ENCODE measurements around the gene NT5C.
"Not testable (repeated sequence)": the region's sequence is repeated elsewhere in the genome, so short reads cannot be mapped to it uniquely, and the experiment has no call there.

Gene NT5C

DNA sequence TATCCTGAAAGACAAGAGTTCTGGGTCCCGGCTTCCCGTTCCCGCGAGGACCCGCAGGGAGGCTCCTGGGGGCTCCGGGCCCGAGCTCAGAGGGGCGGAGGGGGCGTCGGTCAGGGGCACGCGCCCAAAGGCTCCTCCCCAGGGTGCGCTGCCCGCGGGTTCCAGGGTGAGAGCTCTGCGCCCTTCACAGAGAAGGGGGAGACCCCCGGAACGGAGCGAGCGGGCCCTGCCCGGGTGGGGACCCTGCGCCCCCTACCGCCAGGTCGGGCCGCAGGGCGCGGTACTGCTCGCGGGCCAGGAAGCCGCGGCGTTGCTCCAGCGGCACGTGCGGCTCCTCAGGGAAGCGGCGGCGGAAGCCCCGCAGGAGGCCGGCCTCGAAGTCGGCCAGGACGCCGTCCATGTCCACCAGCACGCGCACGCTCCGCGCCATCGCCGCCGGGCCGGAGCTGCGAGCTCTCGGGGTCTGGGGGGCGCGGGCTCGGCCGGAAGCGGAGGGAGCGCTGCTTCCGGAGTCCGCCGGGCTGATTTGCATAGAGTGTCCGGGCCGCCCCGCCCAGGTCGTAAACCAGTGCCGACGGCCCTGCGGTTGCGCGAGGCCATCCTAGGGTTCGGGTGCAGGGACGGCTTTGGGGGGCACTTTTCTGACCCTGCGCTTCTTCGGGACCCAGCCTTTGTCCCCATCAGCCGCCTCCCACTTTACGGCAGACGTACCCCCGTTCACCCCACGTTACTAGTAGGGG, at the start of gene NT5C:
TSS of gene NT5C (minus strand) at position 465 of the 740 bp plus-strand sequence. CDS start at position 430, 35 bp downstream.
- H3K27ac ChIP-seq: peak within 1 kb of the TSS; percentile 74 to 97 (median 94)
- peaks cover 32 to 52% (median 43%) of the 10 kb centered on the region in 11 experiments for H3K36me3 ChIP-seq
- peaks cover 5 to 57% (median 26%) of the 10 kb centered on the region in 11 experiments; a peak in 19 of 22 replicates for H4K20me1 ChIP-seq
- H3K4me2 ChIP-seq: peak within 1 kb of the TSS; percentile 78 to 95 (median 91)
- TF ChIP-seq Cebpa-rat (IDR thresholded peaks at IDR 0.05): no peak
- peak within 1 kb of the TSS; percentile 71 to 94 (median 82) for H3K4me3 ChIP-seq
- peak within 1 kb of the TSS; percentile 89 to 96 (median 92) for H3K9ac ChIP-seq
- no peaks in the 10 kb centered on the region for H3K9me3 ChIP-seq (replicated peaks in 1 of 11)
- no peaks in the 10 kb centered on the region for H3K27me3 ChIP-seq
- H3K4me1 ChIP-seq: peaks cover 24 to 70% (median 43%) of the 10 kb centered on the region in 10 experiments

DNA sequence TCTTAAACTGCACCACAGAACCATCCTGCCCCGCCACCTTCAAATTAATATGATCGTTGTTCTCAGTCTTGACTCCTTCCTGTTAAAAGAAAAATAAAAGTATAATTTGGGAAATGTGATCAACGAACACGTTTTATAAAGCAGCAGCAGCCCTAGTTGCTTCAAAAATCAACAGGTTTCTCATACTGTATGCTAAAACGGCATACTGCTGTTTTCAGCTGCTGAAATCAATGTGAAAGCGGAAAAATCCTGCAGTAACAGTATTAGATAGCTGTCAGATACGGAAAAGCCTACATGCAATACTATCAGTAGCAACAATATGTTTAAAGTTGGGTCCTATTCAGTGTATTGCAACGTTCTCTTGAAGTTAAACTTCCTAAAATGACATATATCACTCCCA, 49.6 kb upstream of the NT5C start:
- Histone ChIP-seq H4K20me1 (peaks cover 61 to 63% (median 62%) of the 10 kb centered on the region in 11 experiments; a peak in 21 of 22 replicates), H3K36me3 (peaks cover 44 to 50% (median 48%) of the 10 kb centered on the region in 11 experiments), H3K9me3 (replicated peaks in 1 of 11) (no peaks in the 10 kb centered on the region), H3K9ac (peak overlapping the region; percentile 98 to 100 (median 99)), H3K27ac (peak overlapping the region; percentile 98 to 100 (median 100)), H3K4me3 (peak overlapping the region; percentile 91 to 100 (median 98)), H3K27me3 (no peaks in the 10 kb centered on the region), H3K4me2 (peak overlapping the region; percentile 74 to 97 (median 88)), H3K4me1 (peaks cover 37 to 53% (median 44%) of the 10 kb centered on the region in 10 experiments)
- TF ChIP-seq Cebpa-rat (IDR thresholded peaks at IDR 0.05): no peak

DNA sequence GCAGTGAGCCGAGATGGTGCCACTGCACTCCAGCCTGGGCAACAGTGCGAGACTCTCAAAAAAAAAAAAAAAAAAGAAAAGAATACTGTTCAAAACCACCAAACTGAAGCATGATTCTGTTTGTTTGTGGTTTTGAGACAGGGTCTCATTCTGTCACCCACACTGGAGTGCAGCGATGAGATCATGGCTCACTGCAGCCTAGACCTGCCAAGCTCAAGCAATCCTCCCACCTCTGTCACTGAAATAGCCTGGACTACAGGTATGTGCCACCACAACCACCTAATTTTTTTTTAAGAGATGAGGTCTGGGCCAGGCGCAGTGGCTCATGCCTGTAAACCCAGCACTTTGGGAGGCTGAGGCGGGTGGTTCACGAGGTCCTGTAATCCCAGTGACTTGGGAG, 46.9 kb upstream of the NT5C start:
- H3K36me3 ChIP-seq: peaks cover 71 to 76% (median 75%) of the 10 kb centered on the region in 11 experiments
- TF ChIP-seq Cebpa-rat (IDR thresholded peaks at IDR 0.05): no peak

DNA sequence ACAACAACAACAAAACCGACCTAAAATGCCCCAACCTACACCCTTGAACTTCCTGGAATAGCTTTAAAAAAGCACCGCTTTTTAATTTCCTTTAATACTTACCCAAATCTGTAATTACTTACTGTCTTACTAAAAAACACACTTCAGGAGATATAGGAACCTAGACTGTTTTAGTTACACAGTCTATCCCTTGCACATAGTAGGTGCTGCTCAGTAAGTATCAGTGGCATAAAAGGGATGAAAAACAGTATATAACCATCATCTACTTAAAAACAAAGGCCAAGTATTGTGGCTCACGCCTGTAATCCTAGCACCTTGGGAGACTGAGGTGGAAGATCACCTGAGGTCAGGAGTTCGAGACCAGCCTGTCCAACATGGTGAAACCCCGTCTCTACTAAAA, 45.1 kb upstream of the NT5C start:
- no peak for TF ChIP-seq Cebpa-rat (IDR thresholded peaks at IDR 0.05)
- H3K27ac ChIP-seq: no peak overlapping the region
- peaks cover 82 to 94% (median 89%) of the 10 kb centered on the region in 11 experiments for H3K36me3 ChIP-seq
- H3K9me3 ChIP-seq (replicated peaks in 1 of 11): no peaks in the 10 kb centered on the region
- peaks cover 26 to 49% (median 38%) of the 10 kb centered on the region in 10 experiments for H3K4me1 ChIP-seq
- peaks cover 85 to 100% (median 98%) of the 10 kb centered on the region in 11 experiments; a peak in 21 of 22 replicates for H4K20me1 ChIP-seq
- peak overlapping the region in 5 of 11 experiments; percentile 18 to 35 (median 26); a peak in 5 of 22 replicates for H3K9ac ChIP-seq
- no peaks in the 10 kb centered on the region for H3K27me3 ChIP-seq
- H3K4me3 ChIP-seq: no peak overlapping the region
- peak overlapping the region in 6 of 11 experiments; percentile 1 to 32 (median 16); a peak in 3 of 22 replicates for H3K4me2 ChIP-seq

More for the DNA sequence above, 46.9 kb upstream of the NT5C start:
- Histone ChIP-seq H3K4me1 (peaks cover 28 to 53% (median 42%) of the 10 kb centered on the region in 10 experiments), H3K4me3 (no peak overlapping the region), H3K27ac (no peak overlapping the region), H3K9ac (peak overlapping the region in 4 of 11 experiments; percentile 7 to 41 (median 30); a peak in 3 of 22 replicates), H3K9me3 (replicated peaks in 1 of 11) (no peaks in the 10 kb centered on the region), H3K27me3 (no peaks in the 10 kb centered on the region), H4K20me1 (peaks cover 84 to 90% (median 89%) of the 10 kb centered on the region in 11 experiments; a peak in 21 of 22 replicates), H3K4me2 (peak overlapping the region in 8 of 11 experiments; percentile 18 to 97 (median 84); a peak in 9 of 22 replicates)

DNA sequence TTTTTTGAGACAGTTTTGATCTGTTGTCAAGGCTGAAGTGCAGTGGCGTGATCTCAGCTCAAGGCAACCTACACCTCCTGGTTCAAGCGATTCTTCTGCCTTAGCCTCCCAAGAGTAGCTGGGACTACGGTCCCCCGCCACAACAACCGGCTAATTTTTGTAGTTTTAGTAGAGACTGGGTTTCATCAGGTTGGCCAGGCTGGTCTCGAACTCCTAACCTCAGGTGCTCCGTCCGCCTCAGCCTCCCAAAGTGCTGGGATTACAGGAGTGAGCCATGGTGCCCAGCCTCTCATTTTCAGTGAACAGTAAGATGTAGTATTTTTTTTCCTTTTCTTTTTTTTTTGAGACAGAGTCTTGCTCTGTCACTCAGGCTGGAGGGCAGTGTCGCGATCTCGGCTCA, 43.5 kb upstream of the NT5C start:
- peaks cover 15 to 39% (median 28%) of the 10 kb centered on the region in 10 experiments for H3K4me1 ChIP-seq
- H4K20me1 ChIP-seq: peaks cover 80 to 100% (median 98%) of the 10 kb centered on the region in 11 experiments; a peak in 21 of 22 replicates
- no peak overlapping the region for H3K9ac ChIP-seq
- H3K4me3 ChIP-seq: no peak overlapping the region
- H3K27me3 ChIP-seq: no peaks in the 10 kb centered on the region
- no peak overlapping the region for H3K4me2 ChIP-seq
- no peaks in the 10 kb centered on the region for H3K9me3 ChIP-seq (replicated peaks in 1 of 11)
- no peak for TF ChIP-seq Cebpa-rat (IDR thresholded peaks at IDR 0.05)
- peaks cover 88 to 100% (median 96%) of the 10 kb centered on the region in 11 experiments for H3K36me3 ChIP-seq
- no peak overlapping the region for H3K27ac ChIP-seq

DNA sequence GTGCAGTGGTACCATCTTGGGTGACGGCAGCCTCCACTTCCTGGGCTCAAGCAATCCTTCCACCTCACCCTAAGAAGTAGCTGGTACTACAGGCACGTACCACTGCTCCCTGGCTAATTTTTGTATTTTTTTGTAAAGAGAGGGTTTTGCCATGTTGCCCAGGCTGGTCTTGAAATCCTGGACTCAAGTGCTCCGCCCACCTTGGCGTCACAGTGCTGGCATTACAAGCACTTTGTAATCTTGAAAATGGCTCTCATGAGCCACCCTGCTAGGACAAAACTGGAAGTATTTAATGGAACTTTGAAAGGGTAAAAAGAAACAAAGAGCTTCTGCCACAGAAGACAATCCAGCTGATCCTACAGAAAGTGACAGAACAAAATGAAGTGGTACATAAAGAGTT, 42.0 kb upstream of the NT5C start:
- no peaks in the 10 kb centered on the region for H3K9me3 ChIP-seq (replicated peaks in 1 of 11)
- peaks cover 0 to 24% (median 16%) of the 10 kb centered on the region in 10 experiments; a peak in 18 of 20 replicates for H3K4me1 ChIP-seq
- peaks cover 73 to 100% (median 98%) of the 10 kb centered on the region in 11 experiments; a peak in 21 of 22 replicates for H4K20me1 ChIP-seq
- peaks cover 87 to 100% (median 96%) of the 10 kb centered on the region in 11 experiments for H3K36me3 ChIP-seq
- H3K27ac ChIP-seq: no peak overlapping the region
- H3K9ac ChIP-seq: peak overlapping the region in 2 of 11 experiments; percentile 1 to 31; a peak in 1 of 22 replicates
- H3K4me2 ChIP-seq: no peak overlapping the region
- H3K27me3 ChIP-seq: no peaks in the 10 kb centered on the region
- TF ChIP-seq Cebpa-rat (IDR thresholded peaks at IDR 0.05): no peak
- no peak overlapping the region for H3K4me3 ChIP-seq

DNA sequence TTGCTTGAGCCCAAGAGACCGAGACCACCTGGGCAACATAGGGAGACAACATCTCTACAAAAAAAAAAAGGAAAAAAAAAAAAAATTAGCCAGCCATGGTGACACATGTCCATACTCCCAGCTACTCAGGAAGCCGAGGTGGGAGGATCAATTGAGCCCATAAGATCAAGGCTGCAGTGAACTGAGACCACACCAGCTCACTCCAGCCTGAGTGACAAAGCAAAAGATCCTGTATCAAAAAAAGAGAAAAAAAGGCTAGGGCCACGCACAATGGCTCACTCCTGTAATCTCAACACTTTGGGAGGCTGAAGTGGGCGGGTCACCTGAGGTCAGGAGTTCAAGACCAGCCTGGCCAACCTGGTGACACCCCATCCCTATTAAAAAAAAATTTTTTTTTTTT, 37.5 kb upstream of the NT5C start:
- peaks cover 77 to 99% (median 91%) of the 10 kb centered on the region in 11 experiments for H3K36me3 ChIP-seq
- peaks cover 32 to 92% (median 80%) of the 10 kb centered on the region in 11 experiments; a peak in 21 of 22 replicates for H4K20me1 ChIP-seq
- no peak for TF ChIP-seq Cebpa-rat (IDR thresholded peaks at IDR 0.05)

DNA sequence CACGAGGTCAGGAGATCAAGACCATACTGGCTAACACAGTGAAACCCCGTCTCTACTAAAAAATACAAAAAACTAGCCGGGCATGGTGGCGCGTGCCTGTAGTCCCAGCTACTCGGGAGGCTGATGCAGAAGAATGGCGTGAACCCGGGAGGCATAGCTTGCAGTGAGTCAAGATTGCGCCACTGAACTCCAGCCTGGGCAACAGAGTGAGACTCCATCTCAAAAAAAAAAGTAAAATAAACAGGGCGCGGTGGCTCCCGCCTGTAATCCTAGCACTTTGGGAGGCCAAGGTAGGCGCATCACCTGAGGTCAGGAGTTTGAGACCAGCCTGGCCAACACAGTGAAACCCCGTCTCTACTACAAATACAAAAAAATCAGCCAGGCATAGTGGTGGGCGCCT, 33.1 kb upstream of the NT5C start:
- H3K4me3 ChIP-seq; H3K9me3 ChIP-seq (replicated peaks in 1 of 11); H3K4me2 ChIP-seq; H3K4me1 ChIP-seq; H3K9ac ChIP-seq; H3K27ac ChIP-seq; H3K27me3 ChIP-seq: not testable (repeated sequence)
- Histone ChIP-seq H4K20me1 (peaks cover 9 to 58% (median 49%) of the 10 kb centered on the region in 11 experiments; a peak in 21 of 22 replicates), H3K36me3 (peaks cover 54 to 95% (median 81%) of the 10 kb centered on the region in 11 experiments)

More for the DNA sequence above, 37.5 kb upstream of the NT5C start:
- H3K9ac ChIP-seq: no peak overlapping the region
- H3K4me2 ChIP-seq: no peak overlapping the region
- no peaks in the 10 kb centered on the region for H3K27me3 ChIP-seq
- H3K27ac ChIP-seq: no peak overlapping the region
- no peaks in the 10 kb centered on the region for H3K9me3 ChIP-seq (replicated peaks in 1 of 11)
- H3K4me3 ChIP-seq: no peak overlapping the region
- peaks cover 0 to 7% (median 0%) of the 10 kb centered on the region in 10 experiments; a peak in 2 of 20 replicates for H3K4me1 ChIP-seq

DNA sequence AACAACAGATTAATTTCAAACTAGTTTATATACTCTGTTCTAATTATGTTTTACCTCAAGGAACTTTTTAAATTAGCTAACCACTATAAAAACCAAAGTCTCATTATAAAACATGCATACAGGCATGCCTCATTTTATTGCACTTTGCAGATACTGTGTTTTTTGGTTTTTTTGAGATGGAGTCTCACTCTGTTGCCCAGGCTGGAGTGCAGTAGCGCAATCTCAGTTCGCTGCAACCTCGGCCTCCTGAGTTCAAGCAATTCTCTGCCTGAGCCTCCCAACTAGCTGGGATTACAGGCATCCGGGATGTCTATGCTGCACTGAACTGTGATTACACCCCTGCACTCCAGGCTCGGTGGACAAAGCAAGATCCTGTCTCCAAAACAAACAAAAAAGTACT, 31.5 kb upstream of the NT5C start:
- Histone ChIP-seq H3K27me3 (no peaks in the 10 kb centered on the region), H3K27ac (no peak overlapping the region), H4K20me1 (peaks cover 0 to 43% (median 35%) of the 10 kb centered on the region in 11 experiments; a peak in 18 of 22 replicates), H3K9ac (no peak overlapping the region), H3K9me3 (replicated peaks in 1 of 11) (no peaks in the 10 kb centered on the region), H3K36me3 (peaks cover 40 to 95% (median 81%) of the 10 kb centered on the region in 11 experiments), H3K4me1 (no peaks in the 10 kb centered on the region), H3K4me2 (no peak overlapping the region), H3K4me3 (no peak overlapping the region)
- TF ChIP-seq Cebpa-rat (IDR thresholded peaks at IDR 0.05): no peak
